Measurements from ENCODE around the gene CHST15.
A peak's percentile ranks its signal among the peaks of the same experiment; 100 is the strongest.

CHST15 gene

GRCh38 chr10:123994417-123995081 is 98.8 kb downstream of the CHST15 start:
- Histone ChIP-seq H3K27ac (ENCODE audit: low read depth, low read length, severe bottlenecking) (no peak overlapping the region), H3K36me3 (ENCODE audit: control insufficient read depth, insufficient read depth, low read length) (no peaks in the 10 kb centered on the region), H3K9me3 (ENCODE audit: control insufficient read depth, low read length) (no peaks in the 10 kb centered on the region), H3K4me1 (ENCODE audit: control insufficient read depth, insufficient read depth, low read length, poor library complexity, severe bottlenecking) (peaks cover 4% of the 10 kb centered on the region), H3K4me3 (ENCODE audit: extremely low read depth, insufficient read depth, low read length, poor library complexity, severe bottlenecking) (peak overlapping the region; percentile 25)
- 13 to 17% methylated on average over 19 to 20 of the region's 30 CpGs for WGBS, 2 experiments (ENCODE audit: insufficient coverage in 2 of 2)

DNA sequence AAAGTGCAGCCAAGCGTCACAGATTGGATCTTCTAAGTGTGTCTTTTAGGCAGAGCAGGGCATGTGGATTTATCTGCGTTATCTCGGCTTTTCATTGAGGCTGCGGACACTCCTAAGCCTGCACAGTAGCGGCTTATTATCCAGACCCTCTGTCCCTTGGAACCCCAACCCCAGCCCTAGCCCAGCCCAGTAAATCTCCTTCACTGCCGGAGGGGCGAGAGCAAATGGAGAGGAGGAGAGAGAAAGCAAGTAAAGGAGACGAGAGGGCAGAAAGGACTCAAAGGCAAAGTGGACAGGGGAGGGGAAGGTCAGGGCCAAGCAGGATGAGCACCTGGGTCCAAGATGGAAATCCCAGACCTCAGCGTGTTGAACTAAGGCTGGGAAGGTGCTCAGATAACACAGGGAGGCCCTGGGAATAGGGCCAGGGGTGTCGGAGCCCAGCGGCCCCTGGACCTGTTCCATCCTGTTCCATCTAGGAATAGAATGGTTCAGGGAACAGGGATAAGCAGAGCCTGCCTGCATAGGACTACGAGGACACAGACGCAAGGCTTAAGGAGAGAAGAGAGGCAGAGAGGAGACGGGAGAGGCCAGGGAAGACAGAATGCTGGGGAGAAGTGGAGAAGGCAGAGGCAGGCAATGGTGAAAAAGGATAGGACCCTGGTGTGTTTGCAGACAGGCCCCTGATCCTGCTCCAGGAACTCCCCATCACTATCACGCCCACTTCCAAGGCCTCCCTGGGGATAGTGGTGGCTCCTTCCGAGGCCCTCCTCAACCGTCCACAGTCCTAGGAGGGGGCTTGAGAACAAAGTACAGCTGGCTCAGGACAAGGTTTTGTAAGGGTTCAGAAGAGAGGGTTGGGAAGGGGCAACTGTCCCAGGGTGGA is 99.6 kb downstream of the CHST15 start:
- Histone ChIP-seq H3K36me3 (ENCODE audit: control insufficient read depth, insufficient read depth, low read length) (no peaks in the 10 kb centered on the region), H3K4me1 (ENCODE audit: control insufficient read depth, insufficient read depth, low read length, poor library complexity, severe bottlenecking) (peaks cover 4% of the 10 kb centered on the region), H3K9me3 (ENCODE audit: control insufficient read depth, low read length) (no peaks in the 10 kb centered on the region), H3K27ac (ENCODE audit: low read depth, low read length, severe bottlenecking) (no peak overlapping the region), H3K4me3 (ENCODE audit: extremely low read depth, insufficient read depth, low read length, poor library complexity, severe bottlenecking) (no peak overlapping the region)
- WGBS, 2 experiments (ENCODE audit: insufficient coverage in 2 of 2): 87 to 94% methylated on average over 10 to 15 of the region's 17 CpGs

GRCh38 chr10:123991611-123992570 is 101.5 kb downstream of the CHST15 start:
- H3K27ac ChIP-seq (ENCODE audit: low read depth, low read length, severe bottlenecking): no peak overlapping the region
- peaks cover 4% of the 10 kb centered on the region for H3K4me1 ChIP-seq (ENCODE audit: control insufficient read depth, insufficient read depth, low read length, poor library complexity, severe bottlenecking)
- WGBS, 2 experiments (ENCODE audit: insufficient coverage in 2 of 2): 30 to 41% methylated on average over 23 to 59 of the region's 92 CpGs
- no peaks in the 10 kb centered on the region for H3K36me3 ChIP-seq (ENCODE audit: control insufficient read depth, insufficient read depth, low read length)
- H3K4me3 ChIP-seq (ENCODE audit: extremely low read depth, insufficient read depth, low read length, poor library complexity, severe bottlenecking): peak overlapping the region; percentile 8
- no peaks in the 10 kb centered on the region for H3K9me3 ChIP-seq (ENCODE audit: control insufficient read depth, low read length)

GRCh38 chr10:123990889-123991288 is 102.5 kb downstream of the CHST15 start:
- WGBS, 2 experiments (ENCODE audit: insufficient coverage in 2 of 2): 89 to 91% methylated on average over 8 to 10 of the region's 10 CpGs
- Histone ChIP-seq H3K4me3 (ENCODE audit: extremely low read depth, insufficient read depth, low read length, poor library complexity, severe bottlenecking) (no peak overlapping the region), H3K36me3 (ENCODE audit: control insufficient read depth, insufficient read depth, low read length) (no peaks in the 10 kb centered on the region)

DNA sequence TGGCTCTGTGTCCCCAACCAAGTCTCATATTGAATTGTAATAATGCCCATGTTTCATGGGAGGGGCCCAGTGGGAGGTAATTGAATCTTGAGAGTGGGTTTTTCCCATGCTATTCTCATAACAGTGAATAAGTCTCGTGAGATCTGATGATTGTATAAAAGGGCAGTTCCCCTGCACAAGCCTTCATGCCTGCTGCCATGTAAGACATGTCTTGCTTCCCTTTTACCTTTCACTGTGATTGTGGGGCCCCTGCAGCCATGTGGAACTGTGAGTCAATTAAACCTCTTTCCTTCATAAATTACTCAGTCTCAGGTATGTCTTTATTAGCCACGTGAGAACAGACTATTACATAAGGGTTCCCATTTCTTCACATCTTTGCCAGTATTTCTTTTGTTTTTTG is 104.7 kb downstream of the CHST15 start:
- H3K4me3 ChIP-seq (ENCODE audit: extremely low read depth, insufficient read depth, low read length, poor library complexity, severe bottlenecking): no peak overlapping the region
- H3K27ac ChIP-seq (ENCODE audit: low read depth, low read length, severe bottlenecking): no peak overlapping the region
- no peaks in the 10 kb centered on the region for H3K4me1 ChIP-seq (ENCODE audit: control insufficient read depth, insufficient read depth, low read length, poor library complexity, severe bottlenecking)
- no peaks in the 10 kb centered on the region for H3K9me3 ChIP-seq (ENCODE audit: control insufficient read depth, low read length)
- H3K36me3 ChIP-seq (ENCODE audit: control insufficient read depth, insufficient read depth, low read length): no peaks in the 10 kb centered on the region
- 89% methylated on average over 1 of the region's 2 CpGs; no CpG with 5 or more reads in 1 of the 2 experiments for WGBS, 2 experiments (ENCODE audit: insufficient coverage in 2 of 2)

More at GRCh38 chr10:123990889-123991288, 102.5 kb downstream of the CHST15 start:
- H3K4me1 ChIP-seq (ENCODE audit: control insufficient read depth, insufficient read depth, low read length, poor library complexity, severe bottlenecking): peaks cover 4% of the 10 kb centered on the region
- H3K27ac ChIP-seq (ENCODE audit: low read depth, low read length, severe bottlenecking): no peak overlapping the region
- H3K9me3 ChIP-seq (ENCODE audit: control insufficient read depth, low read length): no peaks in the 10 kb centered on the region

GRCh38 chr10:123986736-123987135 is 106.7 kb downstream of the CHST15 start:
- Histone ChIP-seq H3K4me1 (ENCODE audit: control insufficient read depth, insufficient read depth, low read length, poor library complexity, severe bottlenecking) (no peaks in the 10 kb centered on the region), H3K4me3 (ENCODE audit: extremely low read depth, insufficient read depth, low read length, poor library complexity, severe bottlenecking) (no peak overlapping the region), H3K27ac (ENCODE audit: low read depth, low read length, severe bottlenecking) (no peak overlapping the region), H3K36me3 (ENCODE audit: control insufficient read depth, insufficient read depth, low read length) (no peaks in the 10 kb centered on the region), H3K9me3 (ENCODE audit: control insufficient read depth, low read length) (no peaks in the 10 kb centered on the region)
- 50 to 80% methylated on average over 1 of the region's 1 CpG for WGBS, 2 experiments (ENCODE audit: insufficient coverage in 2 of 2)

DNA sequence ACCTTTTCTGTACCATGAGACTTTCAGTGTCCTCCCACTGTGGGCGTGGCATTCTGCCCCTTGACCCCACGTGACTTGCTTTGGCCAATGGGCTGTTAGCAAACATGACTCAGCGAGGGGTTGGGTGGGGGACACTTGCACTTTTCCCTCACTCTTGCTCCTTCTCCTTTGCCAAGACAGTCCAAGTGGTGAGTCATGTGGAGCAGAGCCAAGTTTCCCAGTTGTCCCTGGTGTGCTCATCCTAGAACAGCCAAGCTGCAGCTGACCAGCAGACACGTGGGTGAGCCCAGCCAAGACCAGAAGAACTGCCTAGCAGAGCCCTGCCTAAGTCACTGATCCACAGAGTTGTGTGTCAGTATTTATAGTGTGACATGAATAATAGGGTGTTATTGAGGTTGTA is 119.0 kb downstream of the CHST15 start:
- Histone ChIP-seq H3K4me1 (ENCODE audit: control insufficient read depth, insufficient read depth, low read length, poor library complexity, severe bottlenecking) (no peaks in the 10 kb centered on the region), H3K27ac (ENCODE audit: low read depth, low read length, severe bottlenecking) (no peak overlapping the region), H3K9me3 (ENCODE audit: control insufficient read depth, low read length) (peaks cover 6% of the 10 kb centered on the region), H3K36me3 (ENCODE audit: control insufficient read depth, insufficient read depth, low read length) (no peaks in the 10 kb centered on the region), H3K4me3 (ENCODE audit: extremely low read depth, insufficient read depth, low read length, poor library complexity, severe bottlenecking) (no peak overlapping the region)
- WGBS, 2 experiments (ENCODE audit: insufficient coverage in 2 of 2): 82 to 96% methylated on average over 3 of the region's 4 CpGs

- Histone ChIP-seq H3K4me3 (ENCODE audit: extremely low read depth, insufficient read depth, low read length, poor library complexity, severe bottlenecking) (no peak overlapping the region), H3K4me1 (ENCODE audit: control insufficient read depth, insufficient read depth, low read length, poor library complexity, severe bottlenecking) (no peaks in the 10 kb centered on the region), H3K36me3 (ENCODE audit: control insufficient read depth, insufficient read depth, low read length) (no peaks in the 10 kb centered on the region), H3K9me3 (ENCODE audit: control insufficient read depth, low read length) (peaks cover 6% of the 10 kb centered on the region), H3K27ac (ENCODE audit: low read depth, low read length, severe bottlenecking) (no peak overlapping the region)
- 6 to 10% methylated on average over 46 to 54 of the region's 62 CpGs for WGBS, 2 experiments (ENCODE audit: insufficient coverage in 2 of 2)
These were observed 120.7 kb downstream of the CHST15 start for GRCh38 chr10:123972481-123973401.

GRCh38 chr10:123970927-123971286 is 122.5 kb downstream of the CHST15 start:
- Histone ChIP-seq H3K4me3 (ENCODE audit: extremely low read depth, insufficient read depth, low read length, poor library complexity, severe bottlenecking) (no peak overlapping the region), H3K9me3 (ENCODE audit: control insufficient read depth, low read length) (peaks cover 6% of the 10 kb centered on the region), H3K27ac (ENCODE audit: low read depth, low read length, severe bottlenecking) (no peak overlapping the region), H3K4me1 (ENCODE audit: control insufficient read depth, insufficient read depth, low read length, poor library complexity, severe bottlenecking) (peaks cover 16% of the 10 kb centered on the region), H3K36me3 (ENCODE audit: control insufficient read depth, insufficient read depth, low read length) (no peaks in the 10 kb centered on the region)
- WGBS, 2 experiments (ENCODE audit: insufficient coverage in 2 of 2): 79 to 92% methylated on average over 4 of the region's 4 CpGs
